Measurements from ENCODE around the gene MAEL. TPM values are rescaled to one million over a fixed set of nuclear protein-coding genes. Genes with fewer than 3 reads are reported as not detected.

MAEL gene
- total RNA-seq, 4 donors from 2014 or later: 0.69 TPM; not detected in 3

GRCh38 chr1:166956057-166956850 is 32.8 kb upstream of the MAEL start:
- Histone ChIP-seq H3K27me3 (no peaks in the 10 kb centered on the region), H3K4me1 (no peaks in the 10 kb centered on the region), H3K36me3 (no peaks in the 10 kb centered on the region), H3K27ac (no peak overlapping the region), H3K9me3 (no peaks in the 10 kb centered on the region), H3K4me3 (no peak overlapping the region)
- intact Hi-C loops (cut with DNase I; ENCODE audit: low total_unique reads): no loop called here
- TF ChIP-seq CTCF (IDR thresholded peaks at IDR 0.05): no peak
- TF ChIP-seq POLR2A (IDR thresholded peaks at IDR 0.05): no peak
- no peak for DNase-seq

GRCh38 chr1:166956872-166957271 is 32.2 kb upstream of the MAEL start:
- H3K4me3 ChIP-seq: no peak overlapping the region
- H3K4me1 ChIP-seq: no peaks in the 10 kb centered on the region
- H3K36me3 ChIP-seq: no peaks in the 10 kb centered on the region
- intact Hi-C loops (cut with DNase I; ENCODE audit: low total_unique reads): no loop called here
- no peaks in the 10 kb centered on the region for H3K9me3 ChIP-seq
- TF ChIP-seq CTCF (IDR thresholded peaks at IDR 0.05): no peak
- TF ChIP-seq POLR2A (IDR thresholded peaks at IDR 0.05): no peak
- no peak for DNase-seq
- H3K27me3 ChIP-seq: no peaks in the 10 kb centered on the region
- H3K27ac ChIP-seq: no peak overlapping the region

GRCh38 chr1:166960858-166961474 is 28.1 kb upstream of the MAEL start:
- Histone ChIP-seq H3K27ac (no peak overlapping the region), H3K36me3 (no peaks in the 10 kb centered on the region), H3K9me3 (no peaks in the 10 kb centered on the region), H3K27me3 (no peaks in the 10 kb centered on the region), H3K4me3 (no peak overlapping the region), H3K4me1 (no peaks in the 10 kb centered on the region)
- no peak for TF ChIP-seq CTCF (IDR thresholded peaks at IDR 0.05)
- TF ChIP-seq POLR2A (IDR thresholded peaks at IDR 0.05): no peak
- intact Hi-C loops (cut with DNase I; ENCODE audit: low total_unique reads): no loop called here
- DNase-seq: no peak

GRCh38 chr1:166969074-166969677 is 19.9 kb upstream of the MAEL start:
- no peaks in the 10 kb centered on the region for H3K27me3 ChIP-seq
- no peak overlapping the region for H3K27ac ChIP-seq
- intact Hi-C loops (cut with DNase I; ENCODE audit: low total_unique reads): no loop called here
- H3K9me3 ChIP-seq: no peaks in the 10 kb centered on the region
- no peak for TF ChIP-seq POLR2A (IDR thresholded peaks at IDR 0.05)
- TF ChIP-seq CTCF (IDR thresholded peaks at IDR 0.05): no peak
- no peak overlapping the region for H3K4me3 ChIP-seq
- no peak for DNase-seq
- no peaks in the 10 kb centered on the region for H3K4me1 ChIP-seq
- H3K36me3 ChIP-seq: no peaks in the 10 kb centered on the region

- Histone ChIP-seq H3K9me3 (no peaks in the 10 kb centered on the region), H3K36me3 (no peaks in the 10 kb centered on the region), H3K4me1 (no peaks in the 10 kb centered on the region), H3K27me3 (no peaks in the 10 kb centered on the region), H3K4me3 (no peak overlapping the region), H3K27ac (no peak overlapping the region)
- TF ChIP-seq POLR2A (IDR thresholded peaks at IDR 0.05) (no peak), CTCF (IDR thresholded peaks at IDR 0.05) (no peak)
- intact Hi-C loops (cut with DNase I; ENCODE audit: low total_unique reads): no loop called here
- no peak for DNase-seq
Measured at GRCh38 chr1:166971252-166971651, 17.8 kb upstream of the MAEL start.
